ENCODE data around the gene ITGB2.

Gene ITGB2

GRCh38 chr21:44846485-44847260 lies 74.0 kb downstream of the ITGB2 start:
- DNase-seq: peak; percentile 78
- in situ Hi-C loops (cut with MboI; ENCODE audit: low pct_unique_long_range_greater_than_20kb, low sequenced_read_pairs): no loop called here

GRCh38 chr21:44846224-44846484 lies 74.5 kb downstream of the ITGB2 start:
- in situ Hi-C loops (cut with MboI; ENCODE audit: low pct_unique_long_range_greater_than_20kb, low sequenced_read_pairs): no loop called here
- no peak for DNase-seq

- in situ Hi-C loops (cut with MboI; ENCODE audit: low pct_unique_long_range_greater_than_20kb, low sequenced_read_pairs): no loop called here
- peak; percentile 86 for DNase-seq
These were observed 75.1 kb downstream of the ITGB2 start for GRCh38 chr21:44845418-44846223.

GRCh38 chr21:44844256-44844655 lies 76.4 kb downstream of the ITGB2 start:
- DNase-seq: no peak
- in situ Hi-C loops (cut with MboI; ENCODE audit: low pct_unique_long_range_greater_than_20kb, low sequenced_read_pairs): no loop called here

GRCh38 chr21:44842721-44843445 lies 77.8 kb downstream of the ITGB2 start:
- no peak for DNase-seq
- in situ Hi-C loops (cut with MboI; ENCODE audit: low pct_unique_long_range_greater_than_20kb, low sequenced_read_pairs): no loop called here

- in situ Hi-C loops (cut with MboI; ENCODE audit: low pct_unique_long_range_greater_than_20kb, low sequenced_read_pairs): no loop called here
- no peak for DNase-seq
These were observed 78.6 kb downstream of the ITGB2 start for GRCh38 chr21:44842087-44842486.

GRCh38 chr21:44840771-44841170 lies 79.9 kb downstream of the ITGB2 start:
- in situ Hi-C loops (cut with MboI; ENCODE audit: low pct_unique_long_range_greater_than_20kb, low sequenced_read_pairs): no loop called here

GRCh38 chr21:44838951-44839350 lies 81.7 kb downstream of the ITGB2 start:
- in situ Hi-C loops (cut with MboI; ENCODE audit: low pct_unique_long_range_greater_than_20kb, low sequenced_read_pairs): no loop called here
- no peak for DNase-seq

More at GRCh38 chr21:44840771-44841170, 79.9 kb downstream of the ITGB2 start:
- no peak for DNase-seq

GRCh38 chr21:44838039-44838895 lies 82.4 kb downstream of the ITGB2 start:
- DNase-seq: no peak
- in situ Hi-C loops (cut with MboI; ENCODE audit: low pct_unique_long_range_greater_than_20kb, low sequenced_read_pairs): no loop called here

GRCh38 chr21:44837537-44837936 lies 83.2 kb downstream of the ITGB2 start:
- in situ Hi-C loops (cut with MboI; ENCODE audit: low pct_unique_long_range_greater_than_20kb, low sequenced_read_pairs): no loop called here
- DNase-seq: no peak

- in situ Hi-C loops (cut with MboI; ENCODE audit: low pct_unique_long_range_greater_than_20kb, low sequenced_read_pairs): no loop called here
- DNase-seq: peak; percentile 40
These were observed 83.8 kb downstream of the ITGB2 start for GRCh38 chr21:44836666-44837471.

- in situ Hi-C loops (cut with MboI; ENCODE audit: low pct_unique_long_range_greater_than_20kb, low sequenced_read_pairs): no loop called here
- DNase-seq: no peak
These were observed 84.4 kb downstream of the ITGB2 start for GRCh38 chr21:44836349-44836665.

All from KBM-7 (cell line).